GM18870 (cell line): ENCODE data around the gene SFXN2.
"Not testable (repeated sequence)": the region's sequence is repeated elsewhere in the genome, so short reads cannot be mapped to it uniquely, and the experiment has no call there.

Source experiments
- ATAC-seq: cut with Tn5 transposase; IDR thresholded peaks from one replicate; pipeline ENCODE4 v1.9.1; 2021; ENCODE audit warnings: moderate library complexity; ENCODE audit not compliant: unreplicated experiment

The SFXN2 gene

GRCh38 chr10:102752266-102752930, 38.0 kb downstream of the SFXN2 start:
- ATAC-seq, result no peak

DNA sequence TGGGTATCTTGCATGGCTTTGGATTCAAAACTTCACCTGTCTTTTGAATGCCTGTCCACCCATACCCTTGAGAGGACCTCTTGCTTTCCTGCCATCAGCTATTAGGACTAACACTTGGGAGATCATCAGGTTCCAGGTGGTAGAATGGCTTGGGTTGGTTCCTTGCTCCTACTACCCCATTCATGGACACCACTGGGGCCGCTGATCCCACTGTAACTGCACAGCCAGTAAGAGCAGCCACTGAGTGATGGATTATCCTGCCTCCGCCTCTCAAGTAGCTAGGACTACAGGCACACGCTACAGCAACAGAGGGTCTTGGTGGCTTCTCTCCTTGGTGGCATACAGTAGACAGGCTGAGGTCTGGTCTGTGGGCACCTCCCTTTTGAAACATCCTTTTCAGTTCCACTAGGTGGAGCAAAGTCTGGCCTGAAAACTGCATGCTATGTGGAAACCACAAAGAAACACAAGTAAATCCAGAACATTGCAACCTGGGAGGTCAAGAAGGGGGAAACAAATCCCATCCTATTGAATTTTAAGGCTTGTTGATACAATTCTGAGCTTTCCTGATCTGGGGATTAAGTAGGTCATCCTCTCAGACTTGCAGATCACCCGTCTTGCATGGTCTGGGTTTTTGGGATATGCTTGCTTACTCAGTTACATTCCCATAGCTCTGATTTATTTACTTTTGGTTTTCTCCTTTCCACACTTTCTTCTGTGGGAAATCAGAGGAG, 38.7 kb downstream of the SFXN2 start:
- ATAC-seq, result no peak

DNA sequence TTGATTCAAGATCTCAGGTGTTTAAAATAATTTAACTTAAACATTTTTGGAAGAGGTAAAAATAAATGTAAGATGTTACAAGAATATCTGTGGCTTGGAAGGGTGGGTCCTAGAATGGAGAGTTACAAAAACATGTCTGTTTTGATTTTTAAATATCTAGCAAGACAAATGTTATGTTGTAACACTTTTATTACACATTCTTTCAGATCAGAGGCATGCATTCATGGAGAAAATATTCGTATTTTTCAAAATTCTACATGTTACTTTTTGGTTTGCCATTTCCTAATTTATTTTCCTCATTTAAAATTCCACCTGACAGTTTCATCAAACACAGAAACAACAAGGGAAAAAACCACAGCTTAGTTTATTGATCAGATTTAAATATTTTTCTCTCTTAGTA, 39.3 kb downstream of the SFXN2 start:
- no peak for ATAC-seq

- no peak for ATAC-seq
Measured at GRCh38 chr10:102757323-102757722, 42.9 kb downstream of the SFXN2 start.

DNA sequence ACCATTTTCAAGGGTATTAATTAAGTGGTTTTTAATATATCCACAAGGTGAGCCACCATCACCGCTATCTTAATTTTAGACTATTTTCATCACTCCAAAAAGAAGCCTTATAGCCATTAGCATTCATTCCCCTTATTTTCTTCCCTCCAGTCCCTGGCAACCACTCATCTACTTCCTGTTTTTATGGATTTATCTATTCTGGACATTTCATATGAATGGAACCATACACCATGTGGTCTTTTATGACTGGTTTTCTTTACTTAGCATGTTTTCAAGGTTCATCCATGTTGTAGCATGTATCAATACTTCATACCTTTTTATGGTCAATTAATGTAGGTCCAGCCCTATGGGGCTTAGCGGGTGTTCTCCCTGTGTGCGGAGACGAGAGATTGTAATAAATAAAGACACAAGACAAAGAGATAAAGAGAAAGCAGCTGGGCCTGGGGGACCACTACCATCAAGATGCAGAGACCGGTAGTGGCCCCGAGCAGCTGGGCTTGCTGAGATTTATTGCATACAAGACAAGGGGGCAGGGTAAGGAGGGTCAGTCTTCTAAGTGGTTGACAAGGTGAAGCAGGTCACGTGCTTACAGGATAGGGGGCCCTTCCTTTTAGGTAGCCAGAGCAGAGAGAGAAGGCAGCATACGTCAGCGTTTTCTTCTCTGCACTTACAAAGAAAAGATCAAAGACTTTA, 44.0 kb downstream of the SFXN2 start:
- no peak for ATAC-seq

DNA sequence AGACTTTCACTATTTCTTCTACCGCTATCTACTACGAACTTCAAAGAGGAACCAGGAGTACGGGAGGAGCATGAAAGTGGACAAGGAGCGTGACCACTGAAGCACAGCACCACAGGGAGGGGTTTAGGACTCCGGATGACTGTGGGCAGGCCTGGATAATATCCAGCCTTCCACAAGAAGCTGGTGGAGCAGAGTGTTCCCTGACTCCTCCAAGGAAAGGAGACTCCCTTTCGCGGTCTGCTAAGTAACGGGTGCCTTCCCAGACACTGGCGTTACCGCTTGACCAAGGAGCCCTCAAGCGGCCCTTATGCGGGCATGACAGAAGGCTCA, 44.5 kb downstream of the SFXN2 start:
- ATAC-seq, result not testable (repeated sequence)

DNA sequence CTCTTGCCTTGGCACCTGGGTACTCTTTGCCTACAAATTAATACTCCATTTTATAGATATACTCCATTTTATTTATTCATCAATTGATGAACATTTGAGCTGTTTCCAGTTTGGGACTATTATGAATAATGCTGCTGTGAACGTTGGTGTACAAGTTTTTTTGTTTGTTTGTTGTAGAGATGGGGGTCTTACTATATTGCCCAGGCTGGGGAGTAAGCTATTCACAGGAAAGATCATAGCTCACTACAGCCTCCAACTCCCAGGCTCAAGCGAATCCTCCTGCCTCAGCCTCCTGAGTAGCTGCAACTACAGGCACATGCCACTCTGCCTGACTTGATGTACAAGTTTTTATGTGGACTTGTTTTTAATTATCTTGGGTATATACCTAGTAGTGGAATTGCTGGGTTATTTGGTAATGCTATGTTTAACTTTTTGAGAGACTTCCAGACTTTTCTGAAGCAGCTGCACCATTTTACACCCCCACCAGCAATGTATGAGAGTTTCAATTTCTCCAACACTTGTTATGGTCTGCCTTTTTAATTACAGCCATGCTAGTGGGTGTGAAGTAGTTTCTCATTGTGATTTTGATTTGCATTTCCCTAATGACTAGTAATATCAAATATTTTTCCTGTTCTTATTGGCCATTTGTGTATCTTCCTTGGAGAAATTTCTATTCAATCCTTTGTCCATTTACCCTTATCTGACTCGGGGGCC, 45.2 kb downstream of the SFXN2 start:
- no peak for ATAC-seq

DNA sequence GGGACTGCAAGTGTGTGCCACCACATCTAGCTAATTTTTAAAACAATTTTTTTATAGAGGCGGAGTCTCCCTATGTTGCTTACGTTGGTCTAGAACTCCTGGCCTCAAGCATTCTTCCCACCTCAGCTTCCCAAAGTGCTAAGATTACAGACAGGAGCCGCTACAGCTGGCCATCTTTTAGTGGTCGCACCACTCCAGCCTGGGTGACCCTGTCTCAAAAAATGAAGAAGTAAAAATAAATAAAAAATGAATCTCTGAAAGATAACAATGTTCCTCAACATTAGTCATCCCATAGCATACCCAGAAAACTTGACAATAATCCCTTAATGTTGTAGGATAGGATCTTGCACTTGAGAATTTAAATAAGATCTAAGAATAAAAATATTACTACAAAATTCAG, 47.5 kb downstream of the SFXN2 start:
- no peak for ATAC-seq

GRCh38 chr10:102762401-102763015, 48.1 kb downstream of the SFXN2 start:
- ATAC-seq, result no peak

DNA sequence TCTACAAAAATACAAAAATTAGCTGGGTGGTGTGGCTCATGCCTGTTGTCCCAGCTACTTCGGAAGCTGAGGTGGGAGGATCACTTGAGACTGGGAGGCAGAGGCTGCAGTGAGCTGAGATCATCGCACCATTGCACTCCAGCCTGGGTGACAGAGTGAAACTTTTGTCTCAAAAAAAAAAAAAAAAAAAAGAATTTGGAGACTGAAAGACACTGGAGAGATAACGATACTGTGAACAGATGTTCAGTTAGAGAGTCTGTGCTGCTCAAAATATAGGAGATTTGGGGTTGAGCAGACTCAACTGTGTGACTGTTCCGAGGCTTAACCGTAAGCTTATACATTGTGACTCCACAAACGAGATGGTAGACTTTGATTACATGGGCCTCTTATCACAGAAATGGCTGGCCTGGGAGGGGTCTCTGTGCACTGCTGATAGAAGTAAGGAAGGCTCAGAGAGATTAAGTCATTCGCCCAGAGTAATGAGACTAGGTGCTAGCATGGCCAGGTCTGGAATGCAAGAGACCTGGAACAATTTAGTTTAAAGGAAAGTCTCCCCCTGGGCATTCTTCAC, 48.7 kb downstream of the SFXN2 start:
- ATAC-seq, result no peak

DNA sequence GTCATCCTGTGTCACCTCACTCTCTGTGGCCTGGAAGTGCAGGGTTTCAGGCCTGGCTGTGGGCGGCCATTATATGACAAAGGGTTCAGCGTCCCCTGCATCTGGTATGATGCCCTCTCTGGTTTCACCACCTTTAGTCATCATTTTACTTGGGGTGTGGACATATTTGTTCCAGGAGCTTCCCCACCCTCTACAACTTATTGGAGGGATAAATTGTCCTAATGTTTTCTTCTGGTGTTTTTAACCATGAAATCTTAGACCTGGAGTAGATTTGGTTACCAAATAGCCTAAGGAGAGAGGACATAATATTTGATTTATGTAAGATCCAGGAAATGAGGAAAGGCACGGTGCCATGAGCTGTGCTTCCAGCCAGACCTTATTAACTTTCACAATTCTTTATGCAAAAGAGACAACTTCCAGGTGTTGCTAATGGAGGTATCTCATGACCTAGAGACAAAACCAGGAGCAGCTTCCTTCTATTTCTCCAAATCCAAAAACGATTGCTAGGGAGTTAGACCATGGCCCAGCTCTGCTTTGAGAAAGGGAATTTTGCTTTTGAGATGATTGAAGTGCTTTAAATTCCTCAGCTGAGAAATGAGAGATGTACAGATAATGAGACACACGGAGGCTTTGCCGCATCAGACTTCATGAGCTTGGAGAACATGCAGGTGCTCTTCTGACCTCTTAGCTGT, 50.2 kb downstream of the SFXN2 start:
- ATAC-seq, result no peak

DNA sequence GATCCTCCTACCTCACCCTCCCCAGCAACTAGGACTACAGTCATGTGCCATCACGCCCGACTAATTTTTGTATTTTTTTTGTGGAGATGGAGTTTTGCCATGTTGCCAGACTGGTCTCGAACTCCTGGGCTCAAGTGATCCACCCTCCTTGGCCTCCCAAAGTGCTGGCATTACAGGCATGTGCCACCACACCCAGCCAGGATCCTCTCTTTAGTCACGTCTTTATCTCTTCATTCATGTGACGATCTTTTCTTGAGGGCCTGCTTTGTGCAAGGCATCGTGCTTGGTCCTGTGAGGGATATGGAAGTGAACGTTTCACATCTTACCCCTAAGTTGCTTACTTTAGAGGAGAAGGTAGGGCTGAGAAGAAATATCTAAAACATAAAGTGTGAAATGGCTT, 50.9 kb downstream of the SFXN2 start:
- no peak for ATAC-seq

GRCh38 chr10:102767428-102768160, 53.2 kb downstream of the SFXN2 start:
- no peak for ATAC-seq

DNA sequence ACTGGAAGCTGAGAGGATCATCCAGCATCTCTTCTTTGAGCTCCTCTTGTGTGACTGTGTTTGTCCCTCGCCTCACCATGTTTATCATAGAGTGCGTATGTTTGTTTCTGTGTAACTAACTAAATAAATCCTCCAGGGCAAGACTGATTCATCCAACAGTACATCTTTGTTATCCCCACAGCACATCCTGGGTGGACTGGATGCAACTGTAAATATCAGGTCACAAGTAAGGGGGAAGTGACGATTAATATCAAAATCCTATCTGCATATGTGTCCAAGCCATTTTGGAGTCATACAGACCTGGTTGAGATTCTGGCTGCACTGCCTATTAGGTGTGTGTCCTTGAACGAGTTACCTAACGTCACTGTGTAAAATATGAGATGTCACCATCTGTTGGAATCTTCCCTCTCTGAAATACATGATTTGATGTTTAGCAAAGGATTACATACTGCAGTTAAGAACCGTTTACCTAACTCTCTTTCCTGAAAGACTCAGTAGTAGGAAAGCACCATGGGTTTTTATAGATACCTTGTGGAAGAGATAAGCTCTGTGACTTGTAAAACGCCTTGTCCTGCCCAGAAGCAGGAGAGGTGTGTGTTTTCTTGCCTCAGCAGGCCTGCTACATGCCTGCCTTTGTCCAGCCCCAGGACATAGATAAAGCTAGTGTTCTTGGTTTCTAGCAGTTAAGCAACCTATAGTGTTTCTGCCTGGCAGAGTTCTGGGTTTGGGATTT, 55.1 kb downstream of the SFXN2 start:
- ATAC-seq, result no peak

- ATAC-seq, result no peak
Measured at GRCh38 chr10:102770108-102770482, 55.7 kb downstream of the SFXN2 start.

DNA sequence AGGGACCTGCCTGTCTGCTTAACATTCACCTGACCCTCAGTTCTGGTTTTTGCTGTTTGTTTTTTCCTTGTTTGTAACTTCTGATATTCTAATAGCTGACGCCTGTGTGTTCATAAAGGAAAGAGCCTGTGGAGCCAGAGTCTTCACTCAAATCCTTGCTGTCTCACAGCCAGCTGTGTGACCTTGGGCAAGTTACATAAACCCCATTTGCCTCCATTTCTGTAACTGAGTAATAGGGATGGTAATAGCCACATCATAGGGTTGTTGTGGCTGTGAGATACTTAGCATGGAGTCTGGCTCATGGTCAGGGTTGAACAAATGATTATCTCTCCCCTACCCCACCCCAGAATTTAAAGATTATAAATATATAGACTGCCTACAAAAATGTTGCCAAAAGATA, 56.4 kb downstream of the SFXN2 start:
- ATAC-seq, result no peak

GRCh38 chr10:102773320-102773719, 58.9 kb downstream of the SFXN2 start:
- ATAC-seq, result no peak

DNA sequence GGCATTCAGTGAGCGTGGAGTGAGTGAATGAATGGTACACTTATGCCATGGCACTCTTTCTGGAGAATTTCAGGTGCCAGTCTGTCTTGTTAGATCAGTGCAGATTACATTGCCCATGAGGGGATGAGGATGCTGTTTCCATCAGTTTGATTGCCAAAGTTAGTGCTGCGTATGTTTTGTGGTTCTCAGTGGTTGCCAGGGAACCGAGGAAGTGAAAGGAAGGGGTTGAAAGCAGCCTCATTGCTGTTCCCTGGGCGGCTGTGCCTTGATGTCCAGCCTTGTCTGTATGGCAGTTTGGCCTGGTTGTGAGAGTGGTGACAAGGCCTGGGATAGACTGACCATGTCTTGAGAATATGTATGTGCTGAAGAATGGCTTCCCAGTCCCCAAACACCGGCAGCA, 59.5 kb downstream of the SFXN2 start:
- no peak for ATAC-seq
